ENCODE results near the gene EXOC6.

DNA sequence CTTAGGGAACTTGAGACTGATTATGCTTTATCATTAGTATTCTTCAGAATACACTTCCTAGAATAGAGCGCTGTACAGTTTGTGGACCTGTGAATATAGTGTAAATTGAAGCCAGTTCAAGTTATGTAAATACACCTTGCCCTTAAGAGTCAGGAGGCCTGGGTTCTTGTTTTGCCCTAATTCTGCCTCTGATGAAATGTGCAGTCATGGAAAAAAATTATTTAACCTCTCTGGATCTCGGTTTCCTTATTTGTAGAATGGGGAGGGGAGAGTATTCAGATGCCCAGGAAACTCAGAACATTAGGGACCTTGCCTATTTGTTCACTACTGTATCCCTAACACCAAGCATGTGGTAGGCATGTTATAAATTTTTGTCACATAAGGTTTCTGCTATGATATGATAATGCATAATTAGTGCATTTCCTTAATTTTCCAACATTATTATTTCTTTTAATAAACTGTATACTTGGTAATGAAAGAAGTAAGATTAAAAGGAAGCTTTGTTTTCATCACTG, 1.3 kb downstream of the EXOC6 start:
- TF ChIP-seq EZH2phosphoT487 (IDR thresholded peaks at IDR 0.05; ENCODE audit: borderline replicate concordance, low read length), result no peak
- TF ChIP-seq, protein P1, sequence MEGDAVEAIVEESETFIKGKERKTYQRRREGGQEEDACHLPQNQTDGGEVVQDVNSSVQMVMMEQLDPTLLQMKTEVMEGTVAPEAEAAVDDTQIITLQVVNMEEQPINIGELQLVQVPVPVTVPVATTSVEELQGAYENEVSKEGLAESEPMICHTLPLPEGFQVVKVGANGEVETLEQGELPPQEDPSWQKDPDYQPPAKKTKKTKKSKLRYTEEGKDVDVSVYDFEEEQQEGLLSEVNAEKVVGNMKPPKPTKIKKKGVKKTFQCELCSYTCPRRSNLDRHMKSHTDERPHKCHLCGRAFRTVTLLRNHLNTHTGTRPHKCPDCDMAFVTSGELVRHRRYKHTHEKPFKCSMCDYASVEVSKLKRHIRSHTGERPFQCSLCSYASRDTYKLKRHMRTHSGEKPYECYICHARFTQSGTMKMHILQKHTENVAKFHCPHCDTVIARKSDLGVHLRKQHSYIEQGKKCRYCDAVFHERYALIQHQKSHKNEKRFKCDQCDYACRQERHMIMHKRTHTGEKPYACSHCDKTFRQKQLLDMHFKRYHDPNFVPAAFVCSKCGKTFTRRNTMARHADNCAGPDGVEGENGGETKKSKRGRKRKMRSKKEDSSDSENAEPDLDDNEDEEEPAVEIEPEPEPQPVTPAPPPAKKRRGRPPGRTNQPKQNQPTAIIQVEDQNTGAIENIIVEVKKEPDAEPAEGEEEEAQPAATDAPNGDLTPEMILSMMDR (IDR thresholded peaks at IDR 0.05; ENCODE audit: low read depth, low read length, poor library complexity, severe bottlenecking), result no peak

All from DOHH2 (cell line).